DND-41 (cell line): ENCODE measurements around the gene ATXN1.
"Not testable (repeated sequence)": the region's sequence is repeated elsewhere in the genome, so short reads cannot be mapped to it uniquely, and the experiment has no call there.

ENCODE experiments used
- ATAC-seq: fragments of 200-7000 bp; cut with Tn5 transposase; 3 replicates; pipeline ENCODE4 v1.9.1; 2021; ENCODE audit warnings: low read depth; ENCODE audit not compliant: insufficient read depth
- DNase-seq: peaks from one replicate; pipeline ENCODE4 v3.0.0-alpha.2; 2020
- H2AFZ ChIP-seq: 2 replicates; pipeline ENCODE4 v1.6.0; 2012; ENCODE audit warnings: low read depth, low read length
- H3K27ac ChIP-seq: 2 replicates; pipeline ENCODE4 v1.5.1; 2012; ENCODE audit warnings: low read length, inconsistent platforms
- H3K27me3 ChIP-seq: fragments of 200-600 bp; sonication (generic); 2 replicates; pipeline ENCODE4 v1.6.0; 2012; ENCODE audit warnings: low read length, mild to moderate bottlenecking, inconsistent platforms; ENCODE audit not compliant: insufficient read depth, poor library complexity
- H3K36me3 ChIP-seq: 2 replicates; pipeline ENCODE4 v1.5.1; 2012; ENCODE audit warnings: low read length, inconsistent platforms; ENCODE audit not compliant: insufficient read depth
- H3K4me1 ChIP-seq: 2 replicates; pipeline ENCODE4 v1.5.1; 2012; ENCODE audit warnings: mild to moderate bottlenecking, low read length; ENCODE audit not compliant: insufficient read depth
- H3K4me2 ChIP-seq: 2 replicates; pipeline ENCODE4 v1.6.0; 2012; ENCODE audit warnings: mild to moderate bottlenecking, moderate library complexity, low read length, inconsistent platforms; ENCODE audit not compliant: insufficient read depth
- H3K4me3 ChIP-seq, 2 experiments: fragments of 200-600 bp in 1 of 2; shearing (Covaris generic) in 1 of 2; 2 replicates each; pipeline ENCODE4 v1.5.1; 2012 to 2016; ENCODE audit warnings: inconsistent platforms in 2 of 2, low read length in 2 of 2, mild to moderate bottlenecking in 2 of 2, low read depth in 1 of 2, moderate library complexity in 1 of 2
- H3K79me2 ChIP-seq: 2 replicates; pipeline ENCODE4 v1.6.0; 2012; ENCODE audit warnings: low read length, inconsistent platforms; ENCODE audit not compliant: insufficient read depth
- H3K9ac ChIP-seq: 2 replicates; pipeline ENCODE4 v1.6.0; 2012; ENCODE audit warnings: low read depth, mild to moderate bottlenecking, inconsistent platforms, low read length, moderate library complexity
- H3K9me3 ChIP-seq: 2 replicates; pipeline ENCODE4 v1.5.1; 2012; ENCODE audit warnings: low read length, moderate library complexity, mild to moderate bottlenecking, inconsistent platforms; ENCODE audit not compliant: insufficient read depth, severe bottlenecking
- H4K20me1 ChIP-seq: 2 replicates; pipeline ENCODE4 v1.6.0; 2012; ENCODE audit warnings: low read length; ENCODE audit not compliant: insufficient read depth
- CTCF ChIP-seq: IDR thresholded peaks from 2 replicates; pipeline ENCODE4 v1.5.1; 2012; ENCODE audit warnings: borderline replicate concordance, low read length, moderate library complexity, mild to moderate bottlenecking; ENCODE audit not compliant: poor library complexity, severe bottlenecking; ENCODE audit errors: extremely low read depth
- EZH2 ChIP-seq: IDR thresholded peaks from 3 replicates; pipeline ENCODE4 v1.6.1; 2012; ENCODE audit warnings: borderline replicate concordance, low read depth, mild to moderate bottlenecking, moderate library complexity, low read length, inconsistent platforms; ENCODE audit not compliant: severe bottlenecking

ATXN1 gene

GRCh38 chr6:16267428-16268263 is 493.6 kb downstream of the ATXN1 start:
- DNase-seq (no peak), ATAC-seq (no peak)
- Histone ChIP-seq H3K79me2 (no peaks in the 10 kb centered on the region), H3K4me3 (no peak overlapping the region), H4K20me1 (no peaks in the 10 kb centered on the region), H3K36me3 (no peaks in the 10 kb centered on the region), H3K27me3 (no peaks in the 10 kb centered on the region), H3K4me2 (no peak overlapping the region), H2AFZ (no peak overlapping the region), H3K4me1 (no peaks in the 10 kb centered on the region), H3K27ac (no peak overlapping the region), H3K9me3 (no peaks in the 10 kb centered on the region), H3K9ac (no peak overlapping the region)
- TF ChIP-seq CTCF = no peak
- no peak for TF ChIP-seq EZH2

- H3K27ac ChIP-seq = no peak overlapping the region
- H3K36me3 ChIP-seq = no peaks in the 10 kb centered on the region
- no peaks in the 10 kb centered on the region for H3K9me3 ChIP-seq
- H3K4me1 ChIP-seq = no peaks in the 10 kb centered on the region
- no peak overlapping the region for H3K4me3 ChIP-seq
- no peak for TF ChIP-seq CTCF
- TF ChIP-seq EZH2 = no peak
- H3K9ac ChIP-seq = no peak overlapping the region
- H3K27me3 ChIP-seq = no peaks in the 10 kb centered on the region
- no peaks in the 10 kb centered on the region for H4K20me1 ChIP-seq
- H3K4me2 ChIP-seq = no peak overlapping the region
- H2AFZ ChIP-seq = no peak overlapping the region
- ATAC-seq = no peak
- no peaks in the 10 kb centered on the region for H3K79me2 ChIP-seq
- DNase-seq = no peak
Measured at GRCh38 chr6:16265351-16266341, 495.6 kb downstream of the ATXN1 start.

- Histone ChIP-seq H3K9ac (no peak overlapping the region), H3K27me3 (no peaks in the 10 kb centered on the region), H3K9me3 (no peaks in the 10 kb centered on the region), H3K27ac (no peak overlapping the region), H2AFZ (no peak overlapping the region), H3K4me2 (no peak overlapping the region), H3K79me2 (no peaks in the 10 kb centered on the region), H4K20me1 (no peaks in the 10 kb centered on the region), H3K4me1 (no peaks in the 10 kb centered on the region), H3K4me3 (no peak overlapping the region), H3K36me3 (no peaks in the 10 kb centered on the region)
- ATAC-seq = no peak
- DNase-seq = no peak
- TF ChIP-seq CTCF (no peak), EZH2 (no peak)
Measured at GRCh38 chr6:16264785-16265184, 496.5 kb downstream of the ATXN1 start.

- not testable (repeated sequence) for H3K4me1 ChIP-seq, H3K9ac ChIP-seq, H3K9me3 ChIP-seq, H2AFZ ChIP-seq, H4K20me1 ChIP-seq, ATAC-seq, H3K27me3 ChIP-seq, DNase-seq, H3K36me3 ChIP-seq, H3K4me2 ChIP-seq, H3K4me3 ChIP-seq, H3K79me2 ChIP-seq, H3K27ac ChIP-seq
Measured at GRCh38 chr6:16263464-16264099, 497.7 kb downstream of the ATXN1 start.

GRCh38 chr6:16262773-16263172 is 498.5 kb downstream of the ATXN1 start:
- not testable (repeated sequence) for H3K4me3 ChIP-seq, H3K9me3 ChIP-seq, H3K79me2 ChIP-seq, H2AFZ ChIP-seq, H3K4me1 ChIP-seq, ATAC-seq, H4K20me1 ChIP-seq, DNase-seq, H3K27me3 ChIP-seq, H3K36me3 ChIP-seq, H3K4me2 ChIP-seq, H3K9ac ChIP-seq, H3K27ac ChIP-seq
